ENCODE measurements around the gene OTOF.

OTOF gene

GRCh38 chr2:26463244-26464192 is 14.4 kb downstream of the OTOF start:
- no peak for DNase-seq

- peak; percentile 29 for DNase-seq
Measured at GRCh38 chr2:26462511-26463243, 15.2 kb downstream of the OTOF start.

GRCh38 chr2:26462100-26462499 is 15.8 kb downstream of the OTOF start:
- DNase-seq: no peak

- DNase-seq: no peak
Measured at GRCh38 chr2:26461601-26462023, 16.3 kb downstream of the OTOF start.

- DNase-seq: no peak
Measured at GRCh38 chr2:26460613-26461031, 17.3 kb downstream of the OTOF start.

- DNase-seq: no peak
Measured at GRCh38 chr2:26459991-26460612, 17.8 kb downstream of the OTOF start.

GRCh38 chr2:26458365-26459042 is 19.4 kb downstream of the OTOF start:
- no peak for DNase-seq

- no peak for DNase-seq
Measured at GRCh38 chr2:26457695-26458364, 20.1 kb downstream of the OTOF start.

GRCh38 chr2:26457251-26457666 is 20.7 kb downstream of the OTOF start:
- DNase-seq: no peak

GRCh38 chr2:26456440-26457250 is 21.3 kb downstream of the OTOF start:
- DNase-seq: no peak

GRCh38 chr2:26455670-26456439 is 22.1 kb downstream of the OTOF start:
- DNase-seq: peak; percentile 54

GRCh38 chr2:26455037-26455669 is 22.8 kb downstream of the OTOF start:
- DNase-seq: peak; percentile 72

GRCh38 chr2:26454561-26455001 is 23.3 kb downstream of the OTOF start:
- no peak for DNase-seq

GRCh38 chr2:26453421-26454329 is 24.2 kb downstream of the OTOF start:
- DNase-seq: no peak

GRCh38 chr2:26451700-26452099 is 26.2 kb downstream of the OTOF start:
- no peak for DNase-seq

- DNase-seq: no peak
Measured at GRCh38 chr2:26450031-26450635, 27.8 kb downstream of the OTOF start.

- DNase-seq: no peak
Measured at GRCh38 chr2:26449278-26450030, 28.5 kb downstream of the OTOF start.

GRCh38 chr2:26448651-26449050 is 29.3 kb downstream of the OTOF start:
- DNase-seq: no peak

Measured in NCI-H146 (cell line).